ENCODE results near the gene JAZF1. TPM values are rescaled to one million over a fixed set of nuclear protein-coding genes. Genes with fewer than 3 reads are reported as not detected.

Gene JAZF1
- total RNA-seq, 1 donor from 2014 or later: 3.6 TPM

- no peak for TF ChIP-seq CTCF (conservative IDR thresholded peaks at IDR 0.05; ENCODE audit: low read depth, low read length)
- no peak overlapping the region for H3K4me3 ChIP-seq (ENCODE audit: low read depth, low read length)
- no peak for DNase-seq (ENCODE audit: low read depth)
Observed at GRCh38 chr7:28222636-28223035, 42.0 kb upstream of the JAZF1 start.

GRCh38 chr7:28219793-28220192 lies 39.2 kb upstream of the JAZF1 start:
- no peak for TF ChIP-seq CTCF (conservative IDR thresholded peaks at IDR 0.05; ENCODE audit: low read depth, low read length)
- DNase-seq (ENCODE audit: low read depth): no peak
- no peak overlapping the region for H3K4me3 ChIP-seq (ENCODE audit: low read depth, low read length)

GRCh38 chr7:28217143-28217542 lies 36.5 kb upstream of the JAZF1 start:
- DNase-seq (ENCODE audit: low read depth): no peak
- no peak overlapping the region for H3K4me3 ChIP-seq (ENCODE audit: low read depth, low read length)
- no peak for TF ChIP-seq CTCF (conservative IDR thresholded peaks at IDR 0.05; ENCODE audit: low read depth, low read length)

- no peak for DNase-seq (ENCODE audit: low read depth)
- H3K4me3 ChIP-seq (ENCODE audit: low read depth, low read length): no peak overlapping the region
- no peak for TF ChIP-seq CTCF (conservative IDR thresholded peaks at IDR 0.05; ENCODE audit: low read depth, low read length)
Observed at GRCh38 chr7:28211006-28211405, 30.4 kb upstream of the JAZF1 start.

- H3K4me3 ChIP-seq (ENCODE audit: low read depth, low read length): no peak overlapping the region
- no peak for TF ChIP-seq CTCF (conservative IDR thresholded peaks at IDR 0.05; ENCODE audit: low read depth, low read length)
- DNase-seq (ENCODE audit: low read depth): no peak
Observed at GRCh38 chr7:28208506-28208905, 27.9 kb upstream of the JAZF1 start.

GRCh38 chr7:28207486-28208158 lies 27.0 kb upstream of the JAZF1 start:
- no peak overlapping the region for H3K4me3 ChIP-seq (ENCODE audit: low read depth, low read length)
- TF ChIP-seq CTCF (conservative IDR thresholded peaks at IDR 0.05; ENCODE audit: low read depth, low read length): no peak
- no peak for DNase-seq (ENCODE audit: low read depth)

- no peak for TF ChIP-seq CTCF (conservative IDR thresholded peaks at IDR 0.05; ENCODE audit: low read depth, low read length)
- H3K4me3 ChIP-seq (ENCODE audit: low read depth, low read length): no peak overlapping the region
- DNase-seq (ENCODE audit: low read depth): no peak
Observed at GRCh38 chr7:28205506-28205905, 24.9 kb upstream of the JAZF1 start.
